ENCODE measurements around the gene XXYLT1. TPM values are rescaled to one million over a fixed set of nuclear protein-coding genes. Genes with fewer than 3 reads are reported as not detected.

Gene XXYLT1
- total RNA-seq, 1 experiment from 2014 or later, result 7.3 TPM

DNA sequence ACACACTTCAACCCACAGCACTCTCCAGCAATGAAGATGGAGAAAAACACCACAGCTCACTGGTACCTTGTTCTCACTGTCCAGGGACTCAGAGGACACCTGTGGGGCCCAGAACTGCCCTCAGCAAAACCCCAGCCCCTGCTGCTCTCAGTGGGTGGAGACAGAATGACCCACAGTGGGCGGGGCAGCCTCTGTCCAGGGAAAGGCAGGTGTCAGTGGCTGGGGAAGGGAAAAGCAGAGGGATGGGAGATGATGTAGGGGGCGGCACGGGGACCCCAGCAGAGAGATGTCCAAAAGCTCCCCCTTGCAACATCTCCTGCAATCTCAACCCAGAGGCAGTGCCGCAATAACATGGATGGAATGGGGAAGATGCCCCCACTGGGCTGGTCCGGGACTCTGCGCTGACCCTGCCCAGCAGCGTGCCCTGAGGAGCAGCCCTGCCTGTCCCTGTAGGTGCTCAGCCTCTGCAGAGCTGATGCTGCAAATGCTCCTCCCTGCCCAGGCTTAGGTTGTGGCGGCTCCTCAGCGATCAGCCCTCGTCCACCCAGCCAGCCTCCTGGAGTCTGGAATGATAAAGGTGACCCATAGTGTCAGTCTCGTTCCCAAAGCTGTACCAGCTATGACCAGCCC lies 193.9 kb downstream of the XXYLT1 start:
- no peaks in the 10 kb centered on the region for H3K36me3 ChIP-seq (ENCODE audit: insufficient read depth, low read length)
- no peak overlapping the region for H2AFZ ChIP-seq (ENCODE audit: low read length)
- H3K9me3 ChIP-seq (ENCODE audit: low read length), result no peaks in the 10 kb centered on the region
- no peaks in the 10 kb centered on the region for H3K9me2 ChIP-seq (replicated peaks; ENCODE audit: insufficient read depth, low read length)
- no peak for DNase-seq
- H3K27ac ChIP-seq (ENCODE audit: low read length), result no peak overlapping the region
- H3K27me3 ChIP-seq (ENCODE audit: low read length), result no peaks in the 10 kb centered on the region
- peaks cover 5% of the 10 kb centered on the region; the same call in 1 of the 2 replicates for H3K4me1 ChIP-seq (ENCODE audit: low read length)
- no peak overlapping the region for H3K9ac ChIP-seq (ENCODE audit: low read length)
- no peaks in the 10 kb centered on the region for H3K79me2 ChIP-seq (ENCODE audit: low read length)
- H3K4me3 ChIP-seq (ENCODE audit: low read length), result no peak overlapping the region
- H4K20me1 ChIP-seq (ENCODE audit: insufficient read depth, low read depth, low read length), result peaks cover 32% of the 10 kb centered on the region; the same call in 1 of the 2 replicates
- H3K4me2 ChIP-seq (ENCODE audit: low read depth, low read length, poor library complexity, severe bottlenecking), result no peak overlapping the region

DNA sequence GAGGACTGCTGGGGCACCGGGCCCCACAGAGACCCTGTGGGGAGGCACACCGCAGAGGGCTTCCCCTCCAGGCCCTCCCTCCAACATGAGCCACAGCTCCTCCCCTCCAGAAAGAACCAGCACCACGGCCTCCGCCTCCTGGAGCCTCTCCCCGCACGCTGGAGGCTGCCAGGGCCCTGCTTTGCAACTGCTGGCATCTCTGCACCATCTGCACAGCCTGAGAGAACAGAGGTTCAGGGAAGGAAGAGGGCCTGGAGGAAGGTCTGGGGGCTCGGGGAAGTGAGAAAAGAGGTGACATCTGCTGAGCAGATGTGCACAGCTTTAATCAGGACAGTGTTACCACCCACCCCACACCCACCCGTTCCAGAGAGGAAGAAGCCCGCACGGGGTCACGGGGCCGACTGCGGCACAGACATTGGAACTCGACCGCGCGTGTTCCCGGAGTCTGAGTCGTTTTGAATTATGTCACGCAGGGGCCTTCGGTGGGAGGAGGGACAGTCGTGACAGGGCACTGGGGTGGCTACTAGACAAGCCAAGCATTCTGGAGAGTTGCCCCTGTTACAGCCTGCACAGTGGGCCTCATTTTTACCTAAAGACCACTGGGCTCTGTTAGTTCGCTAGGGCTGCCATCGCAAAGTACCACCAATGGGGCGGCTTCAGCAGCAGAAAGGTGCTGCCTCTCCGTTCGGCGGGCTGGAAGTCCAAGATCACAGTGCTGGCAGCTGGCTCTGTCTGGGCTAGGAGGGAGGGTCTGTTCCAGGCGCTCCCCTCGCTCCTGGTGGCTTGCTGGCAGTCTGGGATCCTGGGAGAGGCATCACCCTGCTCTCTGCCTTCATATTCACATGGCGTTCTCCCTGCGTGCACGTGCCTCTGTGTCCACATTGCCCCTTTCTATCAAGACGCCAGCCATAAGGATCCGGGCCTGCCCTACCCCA lies 194.8 kb downstream of the XXYLT1 start:
- Histone ChIP-seq H3K4me2 (ENCODE audit: low read depth, low read length, poor library complexity, severe bottlenecking) (no peak overlapping the region), H4K20me1 (ENCODE audit: insufficient read depth, low read depth, low read length) (peaks cover 32% of the 10 kb centered on the region; the same call in 1 of the 2 replicates), H3K79me2 (ENCODE audit: low read length) (no peaks in the 10 kb centered on the region), H3K36me3 (ENCODE audit: insufficient read depth, low read length) (no peaks in the 10 kb centered on the region), H3K9ac (ENCODE audit: low read length) (no peak overlapping the region), H3K9me3 (ENCODE audit: low read length) (no peaks in the 10 kb centered on the region), H2AFZ (ENCODE audit: low read length) (no peak overlapping the region), H3K9me2 (replicated peaks; ENCODE audit: insufficient read depth, low read length) (no peaks in the 10 kb centered on the region), H3K27ac (ENCODE audit: low read length) (no peak overlapping the region), H3K4me3 (ENCODE audit: low read length) (no peak overlapping the region), H3K27me3 (ENCODE audit: low read length) (no peaks in the 10 kb centered on the region), H3K4me1 (ENCODE audit: low read length) (peaks cover 5% of the 10 kb centered on the region; the same call in 1 of the 2 replicates)
- no peak for DNase-seq

DNA sequence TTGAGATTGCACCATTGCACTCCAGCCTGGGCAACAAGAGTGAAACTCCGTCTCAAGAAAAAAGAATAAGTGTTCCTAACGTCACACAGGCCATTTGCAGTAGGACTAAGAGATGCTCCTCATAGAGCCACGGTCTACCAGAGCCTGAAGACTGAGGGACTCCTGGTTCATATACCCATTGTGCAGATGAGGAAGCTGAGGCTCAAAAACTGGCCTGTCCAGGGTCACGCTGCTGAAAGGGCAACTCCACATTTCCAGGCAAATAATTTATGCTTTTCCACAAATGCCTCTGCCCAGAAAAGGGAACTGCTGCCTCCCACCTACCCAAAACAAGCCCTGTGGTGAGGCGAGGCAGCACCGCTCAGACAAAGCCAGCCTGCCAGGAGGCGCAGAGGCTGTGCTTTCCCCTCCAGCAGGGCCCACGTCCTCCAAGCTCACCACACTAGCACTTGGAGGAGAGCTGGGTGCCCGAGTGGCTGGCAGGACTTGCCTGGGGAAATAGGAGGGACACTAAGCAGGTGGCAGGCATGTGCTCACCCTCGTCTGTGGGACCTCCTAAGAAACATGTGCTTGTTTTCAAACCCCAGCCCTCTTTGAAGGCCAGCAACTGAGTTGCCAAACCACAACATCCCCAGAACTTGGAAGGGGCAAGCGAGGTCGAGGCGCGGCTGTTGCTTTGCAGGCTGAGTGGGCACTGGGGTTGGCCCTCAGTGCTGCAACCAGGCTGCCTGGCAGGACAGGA lies 195.6 kb downstream of the XXYLT1 start:
- H3K4me3 ChIP-seq (ENCODE audit: low read length), result no peak overlapping the region
- H3K4me2 ChIP-seq (ENCODE audit: low read depth, low read length, poor library complexity, severe bottlenecking), result no peak overlapping the region
- H3K79me2 ChIP-seq (ENCODE audit: low read length), result no peaks in the 10 kb centered on the region
- no peak for DNase-seq
- H4K20me1 ChIP-seq (ENCODE audit: insufficient read depth, low read depth, low read length), result peaks cover 29% of the 10 kb centered on the region; the same call in 1 of the 2 replicates
- H2AFZ ChIP-seq (ENCODE audit: low read length), result no peak overlapping the region
- no peak overlapping the region for H3K9ac ChIP-seq (ENCODE audit: low read length)
- H3K4me1 ChIP-seq (ENCODE audit: low read length), result peaks cover 5% of the 10 kb centered on the region; the same call in 1 of the 2 replicates
- no peaks in the 10 kb centered on the region for H3K9me2 ChIP-seq (replicated peaks; ENCODE audit: insufficient read depth, low read length)
- no peaks in the 10 kb centered on the region for H3K36me3 ChIP-seq (ENCODE audit: insufficient read depth, low read length)
- no peak overlapping the region for H3K27ac ChIP-seq (ENCODE audit: low read length)
- no peaks in the 10 kb centered on the region for H3K9me3 ChIP-seq (ENCODE audit: low read length)
- H3K27me3 ChIP-seq (ENCODE audit: low read length), result no peaks in the 10 kb centered on the region

DNA sequence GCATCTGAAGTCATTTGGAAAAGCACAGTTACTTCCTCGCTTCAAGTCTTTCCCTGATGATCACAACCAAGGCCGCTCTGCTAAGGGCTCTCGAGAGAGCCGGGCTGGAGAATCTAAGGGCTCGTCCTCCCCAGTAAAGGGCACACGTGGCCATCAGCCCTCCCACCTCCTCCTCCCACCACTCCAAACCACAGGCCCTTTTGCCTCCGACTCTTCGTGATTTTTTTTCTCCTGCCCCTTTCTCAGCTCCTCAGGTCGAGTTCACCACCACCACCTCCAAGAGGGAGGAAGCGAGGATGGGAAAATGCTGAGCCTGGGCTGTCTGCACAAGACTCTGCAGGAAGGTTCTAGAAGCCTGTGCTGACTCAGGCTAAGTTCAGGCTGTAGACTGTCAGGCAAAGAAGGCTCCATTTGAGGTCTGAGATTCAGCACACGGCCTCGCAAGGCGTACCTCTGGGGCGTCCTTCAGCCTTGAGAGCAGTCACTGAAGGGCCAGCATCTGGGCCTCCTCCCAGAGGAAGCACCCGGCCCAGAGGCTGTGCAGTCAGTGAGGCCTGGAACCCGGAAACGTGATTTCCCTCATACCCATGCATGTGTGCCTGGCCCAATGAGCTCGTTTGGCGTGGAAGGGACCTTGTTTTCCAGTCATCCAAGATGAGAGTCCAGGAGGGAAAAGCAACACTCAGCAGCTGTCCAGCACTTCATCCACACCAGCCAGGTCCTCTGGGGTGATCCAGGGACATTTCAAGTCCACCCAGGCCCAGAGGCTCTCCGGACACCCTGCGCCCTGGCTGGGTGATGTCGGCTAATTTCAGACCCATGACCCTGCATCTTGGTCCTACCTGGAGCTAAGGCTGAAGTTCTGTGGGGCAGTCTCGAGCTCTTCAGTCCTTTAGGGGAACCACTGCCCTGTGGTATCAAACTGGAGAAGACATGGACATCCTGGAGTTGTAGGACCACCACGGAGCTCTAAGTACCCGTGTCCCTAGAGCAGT lies 196.8 kb downstream of the XXYLT1 start:
- Histone ChIP-seq H3K4me2 (ENCODE audit: low read depth, low read length, poor library complexity, severe bottlenecking) (no peak overlapping the region), H2AFZ (ENCODE audit: low read length) (no peak overlapping the region)

DNA sequence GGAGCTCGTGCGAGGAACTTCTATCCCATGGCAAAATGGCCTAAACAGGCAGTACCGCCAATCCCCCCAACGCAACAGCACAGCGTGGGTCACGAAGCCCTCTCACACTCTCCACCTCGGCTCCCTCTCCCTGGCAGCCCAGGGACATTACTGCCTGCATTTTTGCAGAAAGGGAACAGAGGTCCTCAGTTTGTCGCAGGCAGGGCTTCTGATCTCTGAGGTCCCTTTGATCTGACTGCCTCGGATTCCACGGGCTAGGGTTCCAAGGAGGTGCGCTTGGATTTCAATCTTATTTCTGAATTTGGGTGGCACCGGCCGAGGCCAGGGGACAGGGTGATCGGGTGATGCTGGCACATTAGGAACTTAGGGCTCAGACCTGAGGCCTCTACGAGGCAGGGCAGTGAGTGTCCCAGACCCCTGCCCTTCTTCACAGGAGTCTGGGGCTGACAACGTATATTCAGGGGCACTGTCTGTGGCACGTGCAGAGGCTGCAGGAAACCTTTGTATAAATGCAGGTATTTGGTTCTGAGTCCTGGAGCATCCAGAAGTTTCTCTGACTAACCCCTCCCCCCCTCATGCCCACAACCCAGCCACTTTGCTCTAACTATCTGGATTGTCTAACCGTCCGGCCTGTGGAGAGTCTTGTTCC lies 197.9 kb downstream of the XXYLT1 start:
- Histone ChIP-seq H3K36me3 (ENCODE audit: insufficient read depth, low read length) (no peaks in the 10 kb centered on the region), H3K9me2 (replicated peaks; ENCODE audit: insufficient read depth, low read length) (no peaks in the 10 kb centered on the region), H3K27ac (ENCODE audit: low read length) (no peak overlapping the region), H3K9ac (ENCODE audit: low read length) (no peak overlapping the region), H3K4me2 (ENCODE audit: low read depth, low read length, poor library complexity, severe bottlenecking) (no peak overlapping the region), H3K9me3 (ENCODE audit: low read length) (no peaks in the 10 kb centered on the region), H4K20me1 (ENCODE audit: insufficient read depth, low read depth, low read length) (peaks cover 16% of the 10 kb centered on the region; the same call in 1 of the 2 replicates), H3K4me1 (ENCODE audit: low read length) (no peaks in the 10 kb centered on the region), H3K79me2 (ENCODE audit: low read length) (no peaks in the 10 kb centered on the region), H3K4me3 (ENCODE audit: low read length) (no peak overlapping the region), H2AFZ (ENCODE audit: low read length) (no peak overlapping the region), H3K27me3 (ENCODE audit: low read length) (no peaks in the 10 kb centered on the region)
- DNase-seq, result no peak

More for the DNA sequence above, 196.8 kb downstream of the XXYLT1 start:
- Histone ChIP-seq H3K4me1 (ENCODE audit: low read length) (no peaks in the 10 kb centered on the region), H3K79me2 (ENCODE audit: low read length) (no peaks in the 10 kb centered on the region), H3K27me3 (ENCODE audit: low read length) (no peaks in the 10 kb centered on the region), H3K27ac (ENCODE audit: low read length) (no peak overlapping the region), H4K20me1 (ENCODE audit: insufficient read depth, low read depth, low read length) (peaks cover 17% of the 10 kb centered on the region; the same call in 1 of the 2 replicates), H3K4me3 (ENCODE audit: low read length) (no peak overlapping the region), H3K9me2 (replicated peaks; ENCODE audit: insufficient read depth, low read length) (no peaks in the 10 kb centered on the region), H3K9ac (ENCODE audit: low read length) (no peak overlapping the region), H3K36me3 (ENCODE audit: insufficient read depth, low read length) (no peaks in the 10 kb centered on the region), H3K9me3 (ENCODE audit: low read length) (no peaks in the 10 kb centered on the region)
- DNase-seq, result no peak

DNA sequence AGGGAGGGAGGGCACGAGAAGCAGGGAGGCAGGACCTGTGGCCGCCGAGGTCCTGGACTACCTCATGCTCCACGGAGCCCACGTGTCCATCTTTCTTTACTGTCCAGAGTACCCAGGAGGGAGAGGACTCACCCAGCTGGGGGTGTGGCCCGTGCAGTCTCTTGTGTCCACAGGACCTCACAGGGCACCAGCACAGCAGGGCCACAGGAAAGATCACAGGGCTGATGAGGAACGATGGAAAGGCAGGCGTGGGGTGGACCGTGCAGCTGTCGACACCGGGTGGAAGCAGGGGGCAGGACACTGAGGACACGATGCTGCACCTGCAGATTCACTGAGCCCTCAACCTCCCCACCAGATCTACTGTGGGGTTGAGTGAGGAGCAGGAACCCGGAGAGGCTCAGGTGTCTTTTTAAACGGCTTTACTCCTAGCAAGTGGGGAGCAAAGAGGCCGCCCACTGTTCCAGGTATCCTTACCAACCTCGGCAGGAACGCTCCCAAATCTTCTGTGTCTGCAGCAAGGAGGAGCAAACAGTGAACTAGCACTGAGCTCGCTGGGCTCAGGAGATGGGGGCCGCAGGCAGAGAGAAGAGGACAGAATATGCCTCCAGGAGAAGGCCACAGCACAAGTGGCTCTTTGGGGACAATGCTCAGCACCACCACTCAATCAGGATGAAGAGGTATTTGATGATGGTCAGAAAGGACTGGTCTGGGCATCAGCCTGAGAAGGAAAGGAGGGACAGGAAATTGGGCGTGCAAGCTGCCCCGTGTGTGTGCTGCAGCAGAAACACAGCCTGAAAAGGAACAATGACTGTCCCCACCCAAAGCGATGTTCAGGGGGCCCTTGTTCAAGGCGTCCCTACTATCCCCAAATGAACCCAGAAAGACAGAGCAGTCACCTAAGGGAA lies 198.8 kb downstream of the XXYLT1 start:
- Histone ChIP-seq H3K27ac (ENCODE audit: low read length) (no peak overlapping the region), H3K27me3 (ENCODE audit: low read length) (no peaks in the 10 kb centered on the region), H3K4me3 (ENCODE audit: low read length) (no peak overlapping the region), H3K79me2 (ENCODE audit: low read length) (no peaks in the 10 kb centered on the region), H4K20me1 (ENCODE audit: insufficient read depth, low read depth, low read length) (peaks cover 12% of the 10 kb centered on the region; the same call in 1 of the 2 replicates), H3K9me3 (ENCODE audit: low read length) (no peaks in the 10 kb centered on the region), H3K4me1 (ENCODE audit: low read length) (no peaks in the 10 kb centered on the region), H3K36me3 (ENCODE audit: insufficient read depth, low read length) (no peaks in the 10 kb centered on the region), H3K4me2 (ENCODE audit: low read depth, low read length, poor library complexity, severe bottlenecking) (no peak overlapping the region), H3K9ac (ENCODE audit: low read length) (no peak overlapping the region), H3K9me2 (replicated peaks; ENCODE audit: insufficient read depth, low read length) (no peaks in the 10 kb centered on the region), H2AFZ (ENCODE audit: low read length) (no peak overlapping the region)
- DNase-seq, result no peak
